Body of pancreas (tissue), 4 donors: ENCODE measurements around the gene SLC9A2.

Experiments used
- CTCF ChIP-seq, 7 experiments: fragments of 450-650 bp in 4 of 7; fragments of 200-600 bp in 3 of 7; sonication (generic) in 3 of 7; IDR thresholded peaks; one replicate each; pipeline ENCODE4 v1.5.1; 2016 to 2019; ENCODE audit warnings: antibody characterized with exemption in 7 of 7
- POLR2A ChIP-seq, 3 donors: fragments of 450-650 bp; IDR thresholded peaks; one replicate each; pipeline ENCODE4 v1.6.1; 2016; ENCODE audit warnings: antibody characterized with exemption in 3 of 3, mild to moderate bottlenecking in 2 of 3

- TF ChIP-seq POLR2A (IDR thresholded peaks at IDR 0.05), result no peak
- no peak for TF ChIP-seq CTCF (IDR thresholded peaks at IDR 0.05)
Measured at GRCh38 chr2:102632380-102633175, 13.2 kb downstream of the SLC9A2 start.
